NCI-H2107 treated with DMSO at 0.1 percent for 48 hours (cell line): ENCODE measurements around the gene IQSEC2.

Source experiments
- DNase-seq: peaks from one replicate; lab custom pipeline; 2025; ENCODE audit not compliant: unreplicated experiment; lab: John Stamatoyannopoulos, UW

IQSEC2 gene

GRCh38 chrX:53305219-53305995 is 24.0 kb upstream of the IQSEC2 start:
- DNase-seq: no peak

GRCh38 chrX:53303195-53303594 is 21.8 kb upstream of the IQSEC2 start:
- DNase-seq: no peak

- no peak for DNase-seq
Observed at GRCh38 chrX:53300157-53300556, 18.8 kb upstream of the IQSEC2 start.

- no peak for DNase-seq
Observed at GRCh38 chrX:53294024-53294648, 12.8 kb upstream of the IQSEC2 start.

GRCh38 chrX:53291596-53291995 is 10.2 kb upstream of the IQSEC2 start:
- no peak for DNase-seq

- no peak for DNase-seq
Observed at GRCh38 chrX:53290441-53291041, 9.2 kb upstream of the IQSEC2 start.

GRCh38 chrX:53288189-53288588 is 6.8 kb upstream of the IQSEC2 start:
- no peak for DNase-seq

GRCh38 chrX:53287493-53288138 is 6.2 kb upstream of the IQSEC2 start:
- peak; percentile 4 for DNase-seq

- no peak for DNase-seq
Observed at GRCh38 chrX:53286171-53286570, 4.8 kb upstream of the IQSEC2 start.

- no peak for DNase-seq
Observed at GRCh38 chrX:53285591-53285990, 4.2 kb upstream of the IQSEC2 start.

GRCh38 chrX:53284684-53285447 is 3.5 kb upstream of the IQSEC2 start:
- peak; percentile 6 for DNase-seq

GRCh38 chrX:53283567-53283966 is 2.2 kb upstream of the IQSEC2 start:
- DNase-seq: no peak

GRCh38 chrX:53283099-53283498 is 1.7 kb upstream of the IQSEC2 start:
- DNase-seq: no peak

GRCh38 chrX:53281963-53282695 is 745 bp upstream of the IQSEC2 start:
- no peak for DNase-seq

- no peak for DNase-seq
Observed at GRCh38 chrX:53280331-53281320, 758 bp downstream of the IQSEC2 start.

- DNase-seq: no peak
Observed at GRCh38 chrX:53279296-53280237, 1.8 kb downstream of the IQSEC2 start.

- DNase-seq: no peak
Observed at GRCh38 chrX:53272808-53273337, 8.5 kb downstream of the IQSEC2 start.
